C4-2B (cell line): ENCODE results near the gene MAPK7.

Experiments used
- ZFX ChIP-seq: fragments of 450-650 bp; IDR thresholded peaks from 2 replicates; pipeline ENCODE4 v1.6.1; 2017
- TF ChIP-seq, protein P1 (sequence below): fragments of 450-650 bp; conservative IDR thresholded peaks from 2 replicates; pipeline ENCODE4 v1.5.1; 2017; ENCODE audit warnings: mild to moderate bottlenecking

DNA sequence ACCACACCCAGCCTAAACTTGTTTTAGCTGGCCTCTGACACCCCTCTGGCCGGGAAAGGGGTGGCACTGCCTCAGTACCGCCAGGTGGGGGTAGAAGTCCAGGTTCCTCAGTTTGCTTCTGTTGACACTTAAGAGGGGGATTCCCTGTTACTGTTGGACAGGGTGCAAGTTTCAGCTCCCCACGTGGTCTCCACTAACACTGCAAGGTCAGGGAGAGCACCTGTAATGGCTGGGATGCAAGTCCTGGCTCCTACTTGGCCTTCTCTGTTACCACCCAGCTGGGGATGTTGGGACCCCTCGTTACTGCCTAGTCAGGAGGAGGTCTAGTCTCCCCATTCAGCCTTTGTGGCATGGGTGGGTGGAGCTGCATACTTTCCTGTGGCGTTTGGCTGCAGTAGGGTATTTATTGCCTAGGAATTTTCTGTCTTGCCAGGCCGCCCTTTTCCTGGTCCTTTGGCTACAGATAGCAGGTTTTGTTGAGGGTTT, 19.3 kb downstream of the MAPK7 start:
- TF ChIP-seq, protein P1, sequence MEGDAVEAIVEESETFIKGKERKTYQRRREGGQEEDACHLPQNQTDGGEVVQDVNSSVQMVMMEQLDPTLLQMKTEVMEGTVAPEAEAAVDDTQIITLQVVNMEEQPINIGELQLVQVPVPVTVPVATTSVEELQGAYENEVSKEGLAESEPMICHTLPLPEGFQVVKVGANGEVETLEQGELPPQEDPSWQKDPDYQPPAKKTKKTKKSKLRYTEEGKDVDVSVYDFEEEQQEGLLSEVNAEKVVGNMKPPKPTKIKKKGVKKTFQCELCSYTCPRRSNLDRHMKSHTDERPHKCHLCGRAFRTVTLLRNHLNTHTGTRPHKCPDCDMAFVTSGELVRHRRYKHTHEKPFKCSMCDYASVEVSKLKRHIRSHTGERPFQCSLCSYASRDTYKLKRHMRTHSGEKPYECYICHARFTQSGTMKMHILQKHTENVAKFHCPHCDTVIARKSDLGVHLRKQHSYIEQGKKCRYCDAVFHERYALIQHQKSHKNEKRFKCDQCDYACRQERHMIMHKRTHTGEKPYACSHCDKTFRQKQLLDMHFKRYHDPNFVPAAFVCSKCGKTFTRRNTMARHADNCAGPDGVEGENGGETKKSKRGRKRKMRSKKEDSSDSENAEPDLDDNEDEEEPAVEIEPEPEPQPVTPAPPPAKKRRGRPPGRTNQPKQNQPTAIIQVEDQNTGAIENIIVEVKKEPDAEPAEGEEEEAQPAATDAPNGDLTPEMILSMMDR: no peak
- no peak for TF ChIP-seq ZFX
